ENCODE results near the gene ASNS. TPM values are rescaled to one million over a fixed set of nuclear protein-coding genes. Genes with fewer than 3 reads are reported as not detected.
"Not testable (repeated sequence)": the region's sequence is repeated elsewhere in the genome, so short reads cannot be mapped to it uniquely, and the experiment has no call there.

ASNS gene
- 10 to 100 TPM; 11.8 to 41.7 (median 14.7) TPM for polyA plus RNA-seq

- Mint-ChIP-seq H3K36me3 (peaks cover 0 to 11% (median 10%) of the 10 kb centered on the region in 3 donors), H3K9me3 (no peaks in the 10 kb centered on the region), H3K4me1 (peaks cover 14 to 22% of the 10 kb centered on the region in 2 donors), H3K27me3 (ENCODE audit: low read depth in 3 of 3) (peaks cover 0 to 12% (median 9%) of the 10 kb centered on the region in 3 donors), H3K4me3 (peak within 1 kb of the TSS; percentile 90 to 93 (median 90)), H3K27ac (peak within 1 kb of the TSS; percentile 86 to 93 (median 91))
- peak; percentile 87 to 90 (median 89) for DNase-seq
These were observed at the start of gene ASNS for GRCh38 chr7:97872025-97872669. Gene ASNS (minus strand): TSS chr7:97872408. CDS start chr7:97869156, 3,252 bp downstream.

GRCh38 chr7:97921254-97921653 is 49.0 kb upstream of the ASNS start:
- H3K4me1 Mint-ChIP-seq; H3K36me3 Mint-ChIP-seq; DNase-seq; H3K27me3 Mint-ChIP-seq (ENCODE audit: low read depth in 3 of 3); H3K27ac Mint-ChIP-seq; H3K9me3 Mint-ChIP-seq; H3K4me3 Mint-ChIP-seq: not testable (repeated sequence)

DNA sequence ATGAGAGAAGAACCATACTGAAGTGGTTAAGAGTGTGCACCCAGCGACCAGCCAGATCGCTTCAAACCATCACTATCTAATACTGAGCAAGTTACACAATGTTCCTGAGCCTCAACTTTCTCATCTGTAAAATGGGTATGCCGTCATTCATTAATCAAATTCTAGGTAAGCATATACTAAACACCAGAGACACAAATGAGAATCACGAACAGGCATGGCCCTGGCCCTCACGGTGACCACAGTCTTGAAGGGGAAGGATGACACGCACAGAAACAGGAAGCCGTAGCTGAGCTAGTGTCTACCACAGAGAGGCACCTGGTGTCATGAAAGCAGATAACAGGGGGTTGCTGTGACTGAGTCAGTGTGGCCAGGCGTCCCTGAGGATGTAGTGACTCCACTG is 43.1 kb upstream of the ASNS start:
- not testable (repeated sequence) for H3K27me3 Mint-ChIP-seq (ENCODE audit: low read depth in 3 of 3); H3K27ac Mint-ChIP-seq; H3K4me1 Mint-ChIP-seq; H3K9me3 Mint-ChIP-seq; DNase-seq; H3K4me3 Mint-ChIP-seq
- peaks cover 0 to 11% (median 4%) of the 10 kb centered on the region in 3 donors for H3K36me3 Mint-ChIP-seq

DNA sequence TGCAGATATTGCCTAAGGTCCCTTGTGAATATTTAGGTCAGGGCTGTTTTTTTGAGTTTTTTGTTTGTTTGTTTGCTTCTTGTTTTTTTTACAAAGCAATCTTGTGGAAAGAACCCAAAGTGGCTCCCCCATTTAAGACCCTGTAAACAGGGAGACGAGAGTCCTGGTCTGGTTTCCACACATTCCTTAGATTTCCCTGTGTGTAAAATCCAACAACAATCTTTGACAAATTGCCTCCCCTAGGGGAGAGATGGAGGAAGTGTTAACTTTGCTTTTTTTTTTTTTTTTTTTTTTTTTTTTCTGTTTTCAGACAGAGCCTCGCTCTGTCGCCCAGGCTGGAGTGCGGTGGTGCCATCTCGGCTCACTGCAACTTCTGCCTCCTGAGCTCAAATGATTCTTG is 40.1 kb upstream of the ASNS start:
- H3K27me3 Mint-ChIP-seq (ENCODE audit: low read depth in 3 of 3); H3K4me3 Mint-ChIP-seq; H3K4me1 Mint-ChIP-seq; DNase-seq; H3K9me3 Mint-ChIP-seq; H3K27ac Mint-ChIP-seq: not testable (repeated sequence)
- peaks cover under 1 to 10% (median 4%) of the 10 kb centered on the region in 3 donors for H3K36me3 Mint-ChIP-seq

GRCh38 chr7:97896893-97897292 is 24.7 kb upstream of the ASNS start:
- not testable (repeated sequence) for DNase-seq; H3K27me3 Mint-ChIP-seq (ENCODE audit: low read depth in 3 of 3); H3K4me3 Mint-ChIP-seq; H3K4me1 Mint-ChIP-seq; H3K27ac Mint-ChIP-seq
- Mint-ChIP-seq H3K36me3 (peaks cover 7 to 10% (median 9%) of the 10 kb centered on the region in 3 donors), H3K9me3 (peaks cover 3 to 14% (median 7%) of the 10 kb centered on the region in 6 donors)

DNA sequence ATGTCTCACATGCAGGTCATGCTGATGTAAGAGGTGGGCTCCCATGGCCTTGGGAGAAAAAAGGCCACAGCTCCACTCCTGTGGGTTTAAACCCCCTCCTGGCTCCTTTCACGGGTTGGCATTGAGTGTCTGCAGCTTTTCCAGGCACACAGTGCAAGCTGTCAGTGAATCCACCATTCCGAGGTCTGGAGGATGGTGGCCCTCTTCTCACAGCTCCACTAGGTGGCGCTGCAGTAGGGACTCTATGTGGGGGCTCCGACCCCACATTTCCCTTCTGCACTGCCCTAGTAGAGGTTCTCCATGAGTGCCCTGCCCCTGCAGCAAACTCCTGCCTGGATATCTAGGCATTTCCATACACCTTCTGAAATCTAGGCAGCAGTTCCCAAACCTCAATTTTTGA is 19.5 kb upstream of the ASNS start:
- Mint-ChIP-seq H3K9me3 (peaks cover 10 to 23% (median 17%) of the 10 kb centered on the region in 6 donors), H3K36me3 (peaks cover 13 to 15% (median 15%) of the 10 kb centered on the region in 3 donors)
- DNase-seq; H3K4me1 Mint-ChIP-seq; H3K4me3 Mint-ChIP-seq; H3K27me3 Mint-ChIP-seq (ENCODE audit: low read depth in 3 of 3); H3K27ac Mint-ChIP-seq: not testable (repeated sequence)

- not testable (repeated sequence) for DNase-seq; H3K9me3 Mint-ChIP-seq; H3K36me3 Mint-ChIP-seq; H3K4me3 Mint-ChIP-seq; H3K27ac Mint-ChIP-seq; H3K27me3 Mint-ChIP-seq (ENCODE audit: low read depth in 3 of 3); H3K4me1 Mint-ChIP-seq
These were observed 7.3 kb upstream of the ASNS start for GRCh38 chr7:97879527-97879926.

DNA sequence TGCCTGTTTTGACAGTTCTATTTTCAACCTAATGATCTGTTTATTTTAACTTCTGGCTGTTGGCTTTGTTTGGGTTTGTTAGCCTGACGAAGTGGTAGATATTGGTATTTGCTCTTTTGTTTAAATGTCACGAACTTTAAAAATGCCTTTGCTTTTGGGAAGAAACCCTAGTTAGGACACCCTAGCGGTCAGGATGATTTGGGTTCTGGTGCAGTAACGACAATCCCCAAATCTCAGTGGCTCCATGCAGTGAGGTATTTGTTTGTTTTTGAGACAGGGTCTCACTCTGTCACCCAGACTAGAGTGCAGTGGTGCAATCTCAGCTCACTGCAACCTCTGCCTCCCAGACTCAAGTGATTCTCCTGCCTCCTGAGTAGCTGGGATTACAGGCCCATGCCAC is 2.7 kb upstream of the ASNS start:
- DNase-seq, H3K36me3 Mint-ChIP-seq, H3K4me3 Mint-ChIP-seq, H3K9me3 Mint-ChIP-seq, H3K27ac Mint-ChIP-seq: not testable (repeated sequence)
- Mint-ChIP-seq H3K4me1 (peaks cover 16 to 22% of the 10 kb centered on the region in 2 donors), H3K27me3 (ENCODE audit: low read depth in 3 of 3) (peaks cover 0 to 12% (median 9%) of the 10 kb centered on the region in 3 donors)

GRCh38 chr7:97873606-97874005 is 1.4 kb upstream of the ASNS start:
- Mint-ChIP-seq H3K27ac (peak overlapping the region in 4 of 6 donors; percentile 16 to 89 (median 50)), H3K36me3 (peaks cover 0 to 7% (median 5%) of the 10 kb centered on the region in 3 donors), H3K4me1 (peaks cover 14 to 22% of the 10 kb centered on the region in 2 donors), H3K27me3 (ENCODE audit: low read depth in 3 of 3) (peaks cover 0 to 12% (median 9%) of the 10 kb centered on the region in 3 donors), H3K4me3 (peak overlapping the region in 4 of 5 donors; percentile 9 to 45 (median 25)), H3K9me3 (no peaks in the 10 kb centered on the region)
- no peak for DNase-seq

- Mint-ChIP-seq H3K27me3 (ENCODE audit: low read depth in 3 of 3) (peaks cover 0 to 12% (median 9%) of the 10 kb centered on the region in 3 donors), H3K4me1 (peaks cover 14 to 22% of the 10 kb centered on the region in 2 donors), H3K9me3 (no peaks in the 10 kb centered on the region), H3K27ac (peak overlapping the region; percentile 86 to 93 (median 91)), H3K36me3 (peaks cover 0 to 13% (median 10%) of the 10 kb centered on the region in 3 donors), H3K4me3 (peak overlapping the region; percentile 90 to 93 (median 90))
- DNase-seq: no peak
These were observed 566 bp downstream of the ASNS start for GRCh38 chr7:97871659-97872024.

DNA sequence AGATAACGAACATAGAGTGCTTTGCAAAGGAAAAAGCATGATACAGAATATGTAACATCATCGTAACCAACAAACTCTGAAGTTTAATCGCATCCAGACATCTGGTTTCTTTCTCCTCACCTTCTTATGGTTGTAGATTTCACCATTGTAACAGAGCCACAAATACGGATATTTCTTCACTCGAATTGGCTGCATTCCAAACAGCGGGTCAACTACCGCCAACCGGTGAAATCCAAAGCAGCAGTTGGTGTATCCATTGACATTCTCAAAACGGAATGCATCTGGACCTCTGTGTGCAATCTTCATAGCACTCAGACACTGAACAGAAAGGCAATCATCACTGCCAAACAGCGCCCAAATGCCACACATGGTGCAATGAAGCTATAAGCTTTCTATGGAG is 3.4 kb downstream of the ASNS start:
- H3K4me1 Mint-ChIP-seq: peaks cover 14 to 22% of the 10 kb centered on the region in 2 donors
- no peaks in the 10 kb centered on the region for H3K9me3 Mint-ChIP-seq
- H3K4me3 Mint-ChIP-seq: no peak overlapping the region
- H3K27ac Mint-ChIP-seq: no peak overlapping the region
- H3K36me3 Mint-ChIP-seq: peaks cover 0 to 19% (median 14%) of the 10 kb centered on the region in 3 donors
- H3K27me3 Mint-ChIP-seq (ENCODE audit: low read depth in 3 of 3): peaks cover 0 to 12% (median 9%) of the 10 kb centered on the region in 3 donors
- DNase-seq: no peak

DNA sequence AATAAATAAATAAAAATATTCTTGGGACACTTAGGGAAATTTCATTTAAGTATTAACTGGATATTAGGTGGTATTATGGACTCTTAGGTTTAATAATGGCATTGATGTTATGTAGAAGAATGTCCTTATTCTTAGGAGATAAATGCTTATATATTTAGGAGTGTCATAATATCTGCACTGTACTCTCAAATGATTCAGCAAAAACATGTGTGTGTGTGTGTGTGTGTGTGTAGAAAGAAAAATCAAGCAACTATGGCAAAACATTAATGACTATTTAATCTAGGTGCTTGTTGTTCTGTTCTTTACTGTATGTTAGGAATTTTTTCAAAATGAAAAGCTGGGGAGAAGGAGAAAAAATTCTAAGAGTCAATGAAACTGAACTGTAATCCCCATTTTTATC is 3.9 kb downstream of the ASNS start:
- peaks cover 14 to 22% of the 10 kb centered on the region in 2 donors for H3K4me1 Mint-ChIP-seq
- peaks cover 0 to 12% (median 7%) of the 10 kb centered on the region in 3 donors for H3K27me3 Mint-ChIP-seq (ENCODE audit: low read depth in 3 of 3)
- no peaks in the 10 kb centered on the region for H3K9me3 Mint-ChIP-seq
- H3K27ac Mint-ChIP-seq: no peak overlapping the region
- no peak for DNase-seq
- H3K36me3 Mint-ChIP-seq: peaks cover under 1 to 20% (median 15%) of the 10 kb centered on the region in 3 donors
- no peak overlapping the region for H3K4me3 Mint-ChIP-seq

DNA sequence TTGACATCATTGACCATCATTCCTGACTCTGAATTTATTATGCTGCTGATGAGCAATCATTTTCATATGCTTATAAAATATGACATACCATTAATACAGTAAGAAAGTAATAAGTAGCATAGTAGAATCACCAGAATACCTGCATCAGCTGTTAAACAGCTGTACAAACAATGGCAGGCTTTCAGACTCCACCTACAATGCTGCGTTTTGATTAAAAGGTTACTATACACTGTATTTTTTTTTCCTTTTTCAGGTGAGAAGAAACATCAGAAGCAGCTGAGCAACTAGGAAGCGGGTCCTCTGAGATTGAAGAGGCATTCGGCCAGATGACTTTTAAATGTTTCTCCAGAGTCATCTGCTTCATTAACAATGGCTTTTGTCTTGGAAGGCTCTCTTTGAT is 7.1 kb downstream of the ASNS start:
- H3K27me3 Mint-ChIP-seq (ENCODE audit: low read depth in 3 of 3): peaks cover 0 to 2% (median 0%) of the 10 kb centered on the region in 3 donors
- H3K27ac Mint-ChIP-seq: no peak overlapping the region
- no peaks in the 10 kb centered on the region for H3K4me1 Mint-ChIP-seq
- H3K9me3 Mint-ChIP-seq: no peaks in the 10 kb centered on the region
- H3K4me3 Mint-ChIP-seq: no peak overlapping the region
- DNase-seq: no peak
- H3K36me3 Mint-ChIP-seq: peaks cover 13 to 30% (median 18%) of the 10 kb centered on the region in 3 donors

DNA sequence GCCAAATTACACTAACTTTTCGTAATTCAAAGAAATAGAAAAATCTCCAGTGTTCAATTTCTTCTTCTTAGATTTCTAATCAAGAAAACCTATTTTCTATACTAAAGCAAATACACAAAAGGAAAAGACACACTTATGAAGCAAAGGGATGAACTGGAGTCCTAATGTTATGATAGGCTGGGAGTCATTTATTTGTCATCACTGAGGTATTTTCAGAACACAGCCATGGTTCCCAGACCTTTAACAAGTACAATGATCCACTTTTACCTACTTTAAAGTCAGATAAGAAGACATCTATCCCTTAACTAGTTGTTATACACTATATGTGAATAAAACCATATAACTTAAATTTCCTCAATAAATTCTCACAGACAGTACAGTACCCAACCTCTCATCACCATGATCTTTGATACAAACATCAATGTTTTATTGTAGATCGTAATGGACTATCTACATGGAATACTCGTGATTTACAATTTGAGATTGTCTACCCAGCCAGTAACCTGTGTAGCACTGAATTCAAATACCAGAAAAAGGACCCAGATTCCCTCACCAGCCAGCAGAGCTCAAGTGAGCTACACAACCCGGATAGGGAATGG is 12.5 kb downstream of the ASNS start:
- H3K27me3 Mint-ChIP-seq (ENCODE audit: low read depth in 3 of 3): peaks cover 0 to 2% (median 0%) of the 10 kb centered on the region in 3 donors

More for the DNA sequence above, 12.5 kb downstream of the ASNS start:
- Mint-ChIP-seq H3K36me3 (peaks cover 26 to 45% (median 37%) of the 10 kb centered on the region in 3 donors), H3K27ac (no peak overlapping the region), H3K4me3 (no peak overlapping the region), H3K4me1 (no peaks in the 10 kb centered on the region), H3K9me3 (no peaks in the 10 kb centered on the region)
- DNase-seq: no peak
